ENCODE results near the gene HLCS. TPM values are rescaled to one million over a fixed set of nuclear protein-coding genes. Genes with fewer than 3 reads are reported as not detected.
"Not testable (repeated sequence)": the region's sequence is repeated elsewhere in the genome, so short reads cannot be mapped to it uniquely, and the experiment has no call there.

The HLCS gene
- total and polyA plus RNA-seq, 2 donors (not counting 1 experiment from before 2014, with no cell fraction given), result 23.1 to 40.0 TPM

- no peaks in the 10 kb centered on the region for H3K79me2 ChIP-seq (ENCODE audit: control insufficient read depth, insufficient read depth, low read length)
- DNase-seq (ENCODE audit: low read depth in 2 of 2), result peak in 1 of 2 donors; percentile 7
- no peaks in the 10 kb centered on the region for H3K9me3 ChIP-seq (ENCODE audit: control insufficient read depth, insufficient read depth, low read depth, low read length)
- H2AFZ ChIP-seq (ENCODE audit: low read length), result no peak overlapping the region
- H4K20me1 ChIP-seq (ENCODE audit: control insufficient read depth, extremely low read depth, insufficient read depth, low read length), result no peaks in the 10 kb centered on the region
- TF ChIP-seq EZH2 (IDR thresholded peaks at IDR 0.05; ENCODE audit: low read length, missing control alignments), result no peak
- TF ChIP-seq, protein P1, sequence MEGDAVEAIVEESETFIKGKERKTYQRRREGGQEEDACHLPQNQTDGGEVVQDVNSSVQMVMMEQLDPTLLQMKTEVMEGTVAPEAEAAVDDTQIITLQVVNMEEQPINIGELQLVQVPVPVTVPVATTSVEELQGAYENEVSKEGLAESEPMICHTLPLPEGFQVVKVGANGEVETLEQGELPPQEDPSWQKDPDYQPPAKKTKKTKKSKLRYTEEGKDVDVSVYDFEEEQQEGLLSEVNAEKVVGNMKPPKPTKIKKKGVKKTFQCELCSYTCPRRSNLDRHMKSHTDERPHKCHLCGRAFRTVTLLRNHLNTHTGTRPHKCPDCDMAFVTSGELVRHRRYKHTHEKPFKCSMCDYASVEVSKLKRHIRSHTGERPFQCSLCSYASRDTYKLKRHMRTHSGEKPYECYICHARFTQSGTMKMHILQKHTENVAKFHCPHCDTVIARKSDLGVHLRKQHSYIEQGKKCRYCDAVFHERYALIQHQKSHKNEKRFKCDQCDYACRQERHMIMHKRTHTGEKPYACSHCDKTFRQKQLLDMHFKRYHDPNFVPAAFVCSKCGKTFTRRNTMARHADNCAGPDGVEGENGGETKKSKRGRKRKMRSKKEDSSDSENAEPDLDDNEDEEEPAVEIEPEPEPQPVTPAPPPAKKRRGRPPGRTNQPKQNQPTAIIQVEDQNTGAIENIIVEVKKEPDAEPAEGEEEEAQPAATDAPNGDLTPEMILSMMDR (conservative IDR thresholded peaks at IDR 0.05 in 1 of 2, IDR thresholded peaks at IDR 0.05 in 1 of 2; ENCODE audit: low read depth in 1 of 2, low read length in 2 of 2), result no peak
- H3K36me3 ChIP-seq (ENCODE audit: control insufficient read depth, insufficient read depth, low read length), result no peaks in the 10 kb centered on the region
- no peak overlapping the region for H3K4me3 ChIP-seq (replicated peaks in 1 of 4; ENCODE audit: control extremely low read depth in 1 of 4, insufficient read depth in 1 of 4, low read depth in 3 of 4, low read length in 4 of 4)
- no peaks in the 10 kb centered on the region for H3K4me1 ChIP-seq (ENCODE audit: control insufficient read depth, extremely low read depth, insufficient read depth, low read length)
- no peaks in the 10 kb centered on the region for H3K27me3 ChIP-seq (ENCODE audit: control insufficient read depth, insufficient read depth, low read length)
- H3K27ac ChIP-seq (ENCODE audit: insufficient read depth, low read length), result no peak overlapping the region
- no peak overlapping the region for H3K4me2 ChIP-seq (ENCODE audit: extremely low read depth, insufficient read depth, low read length)
- no peak overlapping the region for H3K9ac ChIP-seq (ENCODE audit: insufficient read depth, low read length)
Measured at GRCh38 chr21:36820176-36821031, 146.1 kb downstream of the HLCS start.

DNA sequence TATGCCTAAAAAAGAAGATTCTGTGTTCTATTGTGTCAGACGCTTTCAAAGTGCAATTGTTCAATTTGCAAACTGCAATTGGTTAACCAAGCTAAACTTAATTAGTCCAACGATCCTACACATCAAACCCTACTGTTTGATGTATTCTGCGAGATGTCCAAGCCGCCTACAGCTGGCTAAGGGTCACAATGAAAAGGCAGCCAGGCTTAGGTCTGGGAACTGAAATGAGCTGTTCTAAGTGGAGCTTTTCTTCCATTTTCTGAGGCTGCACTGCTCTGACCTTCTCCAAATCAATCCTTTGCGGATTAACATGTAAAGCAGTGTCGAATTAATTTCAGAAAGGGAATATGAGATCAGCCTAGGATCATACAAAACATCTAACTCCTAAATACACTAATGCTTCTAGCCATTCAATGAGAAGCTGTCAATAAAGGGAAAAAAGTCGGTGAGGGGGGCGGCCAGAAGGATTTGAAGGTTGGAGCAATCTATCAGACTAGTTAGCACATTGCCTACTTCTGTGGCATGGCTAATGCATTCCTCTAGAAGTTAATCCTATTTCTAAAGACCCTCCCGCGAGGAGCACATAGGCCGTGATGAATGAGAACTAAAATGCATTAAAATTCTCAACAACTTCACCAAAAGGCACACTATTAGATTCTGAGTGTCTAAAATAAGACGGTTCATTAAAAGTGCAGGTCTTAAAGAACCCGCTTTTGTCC, 148.6 kb downstream of the HLCS start:
- H3K4me2 ChIP-seq (ENCODE audit: extremely low read depth, insufficient read depth, low read length), result no peak overlapping the region
- no peaks in the 10 kb centered on the region for H3K27me3 ChIP-seq (ENCODE audit: control insufficient read depth, insufficient read depth, low read length)
- no peak overlapping the region for H3K9ac ChIP-seq (ENCODE audit: insufficient read depth, low read length)
- no peaks in the 10 kb centered on the region for H3K9me3 ChIP-seq (ENCODE audit: control insufficient read depth, insufficient read depth, low read depth, low read length)
- TF ChIP-seq EZH2 (IDR thresholded peaks at IDR 0.05; ENCODE audit: low read length, missing control alignments), result no peak
- TF ChIP-seq, protein P1 (conservative IDR thresholded peaks at IDR 0.05 in 1 of 2, IDR thresholded peaks at IDR 0.05 in 1 of 2; ENCODE audit: low read depth in 1 of 2, low read length in 2 of 2), result no peak
- no peaks in the 10 kb centered on the region for H4K20me1 ChIP-seq (ENCODE audit: control insufficient read depth, extremely low read depth, insufficient read depth, low read length)
- H3K79me2 ChIP-seq (ENCODE audit: control insufficient read depth, insufficient read depth, low read length), result no peaks in the 10 kb centered on the region
- H3K27ac ChIP-seq (ENCODE audit: insufficient read depth, low read length), result no peak overlapping the region
- H3K4me1 ChIP-seq (ENCODE audit: control insufficient read depth, extremely low read depth, insufficient read depth, low read length), result no peaks in the 10 kb centered on the region
- H3K36me3 ChIP-seq (ENCODE audit: control insufficient read depth, insufficient read depth, low read length), result no peaks in the 10 kb centered on the region
- H3K4me3 ChIP-seq (replicated peaks in 1 of 4; ENCODE audit: control extremely low read depth in 1 of 4, insufficient read depth in 1 of 4, low read depth in 3 of 4, low read length in 4 of 4), result no peak overlapping the region
- no peak for DNase-seq (ENCODE audit: low read depth in 2 of 2)
- H2AFZ ChIP-seq (ENCODE audit: low read length), result no peak overlapping the region

GRCh38 chr21:36816561-36817130, 149.8 kb downstream of the HLCS start:
- Histone ChIP-seq H3K4me3 (replicated peaks in 1 of 4; ENCODE audit: control extremely low read depth in 1 of 4, insufficient read depth in 1 of 4, low read depth in 3 of 4, low read length in 4 of 4) (no peak overlapping the region), H3K9me3 (ENCODE audit: control insufficient read depth, insufficient read depth, low read depth, low read length) (no peaks in the 10 kb centered on the region), H3K27me3 (ENCODE audit: control insufficient read depth, insufficient read depth, low read length) (no peaks in the 10 kb centered on the region), H3K79me2 (ENCODE audit: control insufficient read depth, insufficient read depth, low read length) (no peaks in the 10 kb centered on the region), H3K4me2 (ENCODE audit: extremely low read depth, insufficient read depth, low read length) (no peak overlapping the region), H2AFZ (ENCODE audit: low read length) (no peak overlapping the region), H3K36me3 (ENCODE audit: control insufficient read depth, insufficient read depth, low read length) (no peaks in the 10 kb centered on the region), H4K20me1 (ENCODE audit: control insufficient read depth, extremely low read depth, insufficient read depth, low read length) (no peaks in the 10 kb centered on the region), H3K27ac (ENCODE audit: insufficient read depth, low read length) (no peak overlapping the region), H3K4me1 (ENCODE audit: control insufficient read depth, extremely low read depth, insufficient read depth, low read length) (no peaks in the 10 kb centered on the region), H3K9ac (ENCODE audit: insufficient read depth, low read length) (no peak overlapping the region)
- no peak for TF ChIP-seq EZH2 (IDR thresholded peaks at IDR 0.05; ENCODE audit: low read length, missing control alignments)
- TF ChIP-seq, protein P1 (conservative IDR thresholded peaks at IDR 0.05 in 1 of 2, IDR thresholded peaks at IDR 0.05 in 1 of 2; ENCODE audit: low read depth in 1 of 2, low read length in 2 of 2), result no peak
- DNase-seq (ENCODE audit: low read depth in 2 of 2), result peak in 1 of 2 donors; percentile 16

GRCh38 chr21:36816026-36816425, 150.4 kb downstream of the HLCS start:
- not testable (repeated sequence) for H3K4me1 ChIP-seq (ENCODE audit: control insufficient read depth, extremely low read depth, insufficient read depth, low read length); H3K36me3 ChIP-seq (ENCODE audit: control insufficient read depth, insufficient read depth, low read length); H3K9me3 ChIP-seq (ENCODE audit: control insufficient read depth, insufficient read depth, low read depth, low read length); H3K9ac ChIP-seq (ENCODE audit: insufficient read depth, low read length); H3K79me2 ChIP-seq (ENCODE audit: control insufficient read depth, insufficient read depth, low read length); H3K27ac ChIP-seq (ENCODE audit: insufficient read depth, low read length); H4K20me1 ChIP-seq (ENCODE audit: control insufficient read depth, extremely low read depth, insufficient read depth, low read length); H3K4me3 ChIP-seq (replicated peaks in 1 of 4; ENCODE audit: control extremely low read depth in 1 of 4, insufficient read depth in 1 of 4, low read depth in 3 of 4, low read length in 4 of 4); H2AFZ ChIP-seq (ENCODE audit: low read length); H3K27me3 ChIP-seq (ENCODE audit: control insufficient read depth, insufficient read depth, low read length); DNase-seq (ENCODE audit: low read depth in 2 of 2); H3K4me2 ChIP-seq (ENCODE audit: extremely low read depth, insufficient read depth, low read length)
